CD14-positive monocyte (primary cell): Measurements from ENCODE around the gene HLCS. TPM values are rescaled to one million over a fixed set of nuclear protein-coding genes. Genes with fewer than 3 reads are reported as not detected.

Source experiments
- DNase-seq, 3 donors: peaks; one replicate each; pipeline ENCODE4 v3.0.0-alpha.2; 2011 to 2022
- H2AFZ ChIP-seq: 2 replicates; pipeline ENCODE4 v1.6.0; 2012; ENCODE audit warnings: mild to moderate bottlenecking, low read depth, low read length, inconsistent platforms; ENCODE audit not compliant: insufficient read depth, poor library complexity, severe bottlenecking
- H3K27ac ChIP-seq, 2 donors: 1 replicate in 1 of 2; 2 replicates in 1 of 2; pipeline ENCODE4 v1.5.1; 2012 to 2013; ENCODE audit warnings: low read length in 2 of 2, control low read depth in 1 of 2, inconsistent platforms in 1 of 2, low read depth in 1 of 2, mild to moderate bottlenecking in 1 of 2
- H3K27me3 ChIP-seq, 2 donors: one replicate each; pipeline versions ENCODE4 v1.6.0 to v1.6.1; 2011 to 2013; ENCODE audit warnings: low read length in 2 of 2; ENCODE audit not compliant: control insufficient read depth in 2 of 2, insufficient read depth in 2 of 2
- H3K36me3 ChIP-seq, 2 donors: replicated peaks in 1 of 2; 1 replicate in 1 of 2; 2 replicates in 1 of 2; pipeline versions ENCODE4 v1.5.1 to v1.6.1; 2012 to 2013; ENCODE audit warnings: low read length in 2 of 2, control low read depth in 1 of 2, inconsistent platforms in 1 of 2, mild to moderate bottlenecking in 1 of 2; ENCODE audit not compliant: insufficient read depth in 2 of 2, control insufficient read depth in 1 of 2
- H3K4me1 ChIP-seq, 2 donors: 1 replicate in 1 of 2; 2 replicates in 1 of 2; pipeline versions ENCODE4 v1.5.1 to v1.6.1; 2012 to 2013; ENCODE audit warnings: low read length in 2 of 2, control low read depth in 1 of 2, inconsistent platforms in 1 of 2, mild to moderate bottlenecking in 1 of 2, moderate library complexity in 1 of 2; ENCODE audit not compliant: insufficient read depth in 2 of 2, control insufficient read depth in 1 of 2
- H3K4me2 ChIP-seq: replicated peaks from 2 replicates; pipeline ENCODE3; 2012; ENCODE audit warnings: low read length, moderate library complexity, mild to moderate bottlenecking; ENCODE audit not compliant: poor library complexity, severe bottlenecking; ENCODE audit errors: extremely low read depth
- H3K4me3 ChIP-seq, 3 experiments: fragments of 200-600 bp in 1 of 3; sonication (generic) in 1 of 3; replicated peaks in 1 of 3; 1 replicate in 2 of 3; 2 replicates in 1 of 3; pipeline ENCODE4 v1.5.1; 2011 to 2013; ENCODE audit warnings: low read length in 3 of 3, mild to moderate bottlenecking in 3 of 3, control low read depth in 2 of 3, low read depth in 2 of 3, inconsistent platforms in 1 of 3, moderate library complexity in 1 of 3
- H3K79me2 ChIP-seq: 2 replicates; pipeline ENCODE4 v1.6.0; 2012; ENCODE audit warnings: mild to moderate bottlenecking, control low read depth, inconsistent platforms, low read length, moderate library complexity; ENCODE audit not compliant: insufficient read depth
- H3K9ac ChIP-seq: 2 replicates; pipeline ENCODE4 v1.6.0; 2017; ENCODE audit warnings: low read length, mild to moderate bottlenecking; ENCODE audit not compliant: insufficient read depth, poor library complexity, severe bottlenecking
- H3K9me3 ChIP-seq, 2 donors: replicated peaks in 1 of 2; 1 replicate in 1 of 2; 2 replicates in 1 of 2; pipeline versions ENCODE4 v1.5.1 to v1.6.1; 2012 to 2013; ENCODE audit warnings: low read length in 2 of 2, control low read depth in 1 of 2; ENCODE audit not compliant: control insufficient read depth in 1 of 2, insufficient read depth in 1 of 2
- H4K20me1 ChIP-seq: 2 replicates; pipeline ENCODE4 v1.6.0; 2012; ENCODE audit warnings: mild to moderate bottlenecking, low read length, control low read depth, moderate library complexity; ENCODE audit not compliant: insufficient read depth
- H3K27ac Mint-ChIP-seq, 7 donors: one replicate each; pipeline ENCODE4 v1.8.0; 2020; ENCODE audit warnings: mild to moderate bottlenecking in 7 of 7, mixed read lengths in 7 of 7, moderate library complexity in 6 of 7, inconsistent platforms in 2 of 7
- H3K27me3 Mint-ChIP-seq, 3 donors: one replicate each; pipeline ENCODE4 v1.8.0; 2021 to 2022; ENCODE audit warnings: low read depth in 3 of 3, mild to moderate bottlenecking in 3 of 3, mixed read lengths in 3 of 3, moderate library complexity in 3 of 3, inconsistent platforms in 1 of 3
- H3K36me3 Mint-ChIP-seq, 2 donors: one replicate each; pipeline ENCODE4 v1.8.0; 2020; ENCODE audit warnings: mixed read lengths in 2 of 2, inconsistent platforms in 1 of 2, mild to moderate bottlenecking in 1 of 2
- H3K4me1 Mint-ChIP-seq: one replicate; pipeline ENCODE4 v1.8.0; 2020; ENCODE audit warnings: mild to moderate bottlenecking, mixed read lengths
- H3K4me3 Mint-ChIP-seq, 2 donors: one replicate each; pipeline ENCODE4 v1.8.0; 2020; ENCODE audit warnings: mild to moderate bottlenecking in 2 of 2, mixed read lengths in 2 of 2, moderate library complexity in 1 of 2
- H3K9me3 Mint-ChIP-seq, 7 donors: one replicate each; pipeline ENCODE4 v1.8.0; 2020 to 2022; ENCODE audit warnings: mixed read lengths in 7 of 7, mild to moderate bottlenecking in 6 of 7, moderate library complexity in 6 of 7, inconsistent platforms in 2 of 7
- CTCF ChIP-seq: fragments of 200-600 bp; IDR thresholded peaks from one replicate; pipeline ENCODE4 v1.8.0; 2022; ENCODE audit warnings: antibody characterized with exemption, mild to moderate bottlenecking
- WGBS: methylation state at CpG from one replicate; pipeline ENCODE4 v1.1.5; 2013; ENCODE audit warnings: missing lambda C conversion rate; ENCODE audit not compliant: insufficient coverage; 5-methylcytosine and 5-hydroxymethylcytosine counted together
- intact Hi-C, 2 donors: fragments of 100-400 bp; cut with micrococcal nuclease; formaldehyde crosslinking; loops; one replicate each; pipeline versions ENCODE4 v1.15.0 to v1.15.1; 2023
- polyA plus RNA-seq, 3 donors: library from polyadenylated mRNA; depleted of rRNA in 1 of 3; unstranded in 2 of 3; stranded (reverse) in 1 of 3; fragments of 300-500 nt in 2 of 3; fragments of >200 nt in 1 of 3; fragmentation: Illumina TruSeq in 2 of 3; gene quantifications; 1 replicate in 2 of 3; 2 replicates in 1 of 3; pipeline ENCODE4 v1.2.3, GENCODE V29; 2012 to 2021

Gene HLCS
- polyA plus RNA-seq, 3 donors, result 2.1 to 3.1 (median 2.2) TPM

- no peaks in the 10 kb centered on the region for H3K9me3 ChIP-seq
- H3K4me1 Mint-ChIP-seq, result no peaks in the 10 kb centered on the region
- H3K9ac ChIP-seq, result no peak overlapping the region
- 94% methylated on average over 2 of the region's 3 CpGs for WGBS
- peaks cover 0 to 4% of the 10 kb centered on the region in 2 donors for H3K27me3 ChIP-seq
- intact Hi-C loops, result no loop called here
- TF ChIP-seq CTCF, result no peak
- H3K27me3 Mint-ChIP-seq, result peaks cover 11 to 28% (median 20%) of the 10 kb centered on the region in 3 donors
- no peaks in the 10 kb centered on the region for H3K36me3 ChIP-seq
- H3K4me1 ChIP-seq, result no peaks in the 10 kb centered on the region
- no peak overlapping the region for H3K27ac Mint-ChIP-seq
- H2AFZ ChIP-seq, result no peak overlapping the region
- H3K4me3 ChIP-seq, result no peak overlapping the region
- no peaks in the 10 kb centered on the region for H3K79me2 ChIP-seq
- H3K36me3 Mint-ChIP-seq, result no peaks in the 10 kb centered on the region
- DNase-seq, result no peak
- H3K9me3 Mint-ChIP-seq, result no peaks in the 10 kb centered on the region
- H4K20me1 ChIP-seq, result no peaks in the 10 kb centered on the region
- no peak overlapping the region for H3K4me3 Mint-ChIP-seq
- no peak overlapping the region for H3K4me2 ChIP-seq
- H3K27ac ChIP-seq, result no peak overlapping the region
Measured at GRCh38 chr21:36724660-36725059, 241.8 kb downstream of the HLCS start.

GRCh38 chr21:36723371-36723881 is 243.0 kb downstream of the HLCS start:
- Mint-ChIP-seq H3K9me3 (no peaks in the 10 kb centered on the region), H3K4me3 (no peak overlapping the region), H3K4me1 (no peaks in the 10 kb centered on the region), H3K27me3 (peaks cover 15 to 33% (median 19%) of the 10 kb centered on the region in 3 donors), H3K27ac (no peak overlapping the region), H3K36me3 (no peaks in the 10 kb centered on the region)
- Histone ChIP-seq H3K79me2 (no peaks in the 10 kb centered on the region), H3K9me3 (no peaks in the 10 kb centered on the region), H3K4me1 (no peaks in the 10 kb centered on the region), H3K4me2 (no peak overlapping the region), H3K9ac (no peak overlapping the region), H2AFZ (no peak overlapping the region), H3K36me3 (no peaks in the 10 kb centered on the region), H3K27ac (no peak overlapping the region), H3K4me3 (no peak overlapping the region), H4K20me1 (no peaks in the 10 kb centered on the region), H3K27me3 (peaks cover 0 to 6% of the 10 kb centered on the region in 2 donors)
- intact Hi-C loops, result no loop called here
- WGBS, result 96% methylated on average over 9 of the region's 14 CpGs
- no peak for DNase-seq
- TF ChIP-seq CTCF, result no peak
